ENCODE measurements around the gene GTF2E1.
"Not testable (repeated sequence)": the region's sequence is repeated elsewhere in the genome, so short reads cannot be mapped to it uniquely, and the experiment has no call there.

The GTF2E1 gene

DNA sequence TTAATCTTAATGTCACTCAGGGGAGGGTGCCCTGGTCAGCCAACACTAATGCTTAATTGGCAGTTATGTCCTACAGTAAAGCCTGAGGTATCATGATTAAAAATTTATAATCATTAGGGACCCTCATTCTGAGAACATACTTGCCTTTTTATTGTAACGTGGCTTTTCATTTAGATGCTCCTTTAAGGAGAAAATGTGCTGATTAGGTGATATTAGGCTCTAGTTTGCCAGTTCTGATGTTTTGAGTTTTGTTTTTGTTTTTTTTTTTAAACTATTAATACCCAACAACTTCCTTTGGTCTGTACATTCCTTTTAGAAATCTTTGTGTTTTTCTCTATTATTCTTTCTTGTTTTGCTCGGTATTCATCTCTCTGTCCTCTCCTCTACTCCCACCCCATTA is 10.3 kb downstream of the GTF2E1 start:
- no peak for DNase-seq (ENCODE audit: insufficient read length, low spot score)

DNA sequence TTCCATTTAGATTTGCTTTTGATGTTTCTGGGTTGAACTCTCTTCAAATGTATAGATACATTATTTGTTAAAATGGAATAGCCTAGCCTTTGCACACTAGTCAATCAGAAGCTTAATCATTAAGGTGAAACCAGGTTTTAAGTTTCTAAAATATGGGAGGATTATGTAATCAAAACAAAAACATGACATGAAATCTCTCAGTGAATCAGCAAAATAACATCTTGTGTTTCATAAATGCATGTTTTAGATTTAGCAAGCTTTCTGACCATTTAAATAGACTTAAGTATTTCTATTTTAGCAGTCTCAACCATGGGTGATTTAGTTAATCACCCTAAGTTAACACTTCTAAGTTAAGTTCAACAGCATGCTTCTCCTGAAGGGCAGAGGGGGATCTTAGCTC is 11.3 kb downstream of the GTF2E1 start:
- no peak for FAIRE-seq
- DNase-seq (ENCODE audit: insufficient read length, low spot score): no peak

More for the DNA sequence above, 10.3 kb downstream of the GTF2E1 start:
- no peak for FAIRE-seq

DNA sequence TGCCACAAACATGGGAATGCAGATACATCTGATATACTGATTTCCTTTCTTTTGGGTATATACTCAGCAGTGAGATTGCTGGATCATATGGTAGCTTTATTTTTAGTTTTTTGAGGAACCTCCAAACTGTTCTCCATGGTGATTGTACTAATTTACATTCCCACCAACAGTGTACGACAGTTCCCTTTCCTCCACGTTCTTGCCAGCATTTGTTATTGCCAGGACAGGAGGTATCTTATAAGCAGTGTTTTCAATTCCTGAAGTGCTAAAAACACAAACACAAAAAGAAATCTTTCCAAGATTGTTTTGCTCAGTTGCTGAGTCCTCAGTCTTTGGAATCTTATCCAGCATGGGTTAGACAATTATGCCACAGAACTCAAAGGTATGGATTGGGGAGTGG is 13.5 kb downstream of the GTF2E1 start:
- FAIRE-seq (no peak), DNase-seq (ENCODE audit: insufficient read length, low spot score) (no peak)

DNA sequence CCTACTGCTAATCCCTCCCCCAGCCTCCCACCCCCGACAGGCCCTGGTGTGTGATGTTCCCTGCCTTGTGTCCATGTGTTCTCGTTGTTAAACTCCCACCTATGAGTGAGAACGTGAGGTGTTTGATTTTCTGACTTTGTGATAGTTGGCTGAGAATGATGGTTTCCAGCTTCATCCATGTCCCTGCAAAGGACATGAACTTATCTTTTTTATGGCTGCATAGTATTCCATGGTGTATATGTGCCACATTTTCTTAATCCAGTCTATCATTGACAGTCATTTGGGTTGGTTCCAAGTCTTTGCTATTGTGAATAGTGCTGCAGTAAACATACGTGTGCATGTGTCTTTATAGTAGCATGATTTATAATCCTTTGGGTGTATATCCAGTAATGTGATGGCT is 16.0 kb downstream of the GTF2E1 start:
- not testable (repeated sequence) for DNase-seq (ENCODE audit: insufficient read length, low spot score); FAIRE-seq

DNA sequence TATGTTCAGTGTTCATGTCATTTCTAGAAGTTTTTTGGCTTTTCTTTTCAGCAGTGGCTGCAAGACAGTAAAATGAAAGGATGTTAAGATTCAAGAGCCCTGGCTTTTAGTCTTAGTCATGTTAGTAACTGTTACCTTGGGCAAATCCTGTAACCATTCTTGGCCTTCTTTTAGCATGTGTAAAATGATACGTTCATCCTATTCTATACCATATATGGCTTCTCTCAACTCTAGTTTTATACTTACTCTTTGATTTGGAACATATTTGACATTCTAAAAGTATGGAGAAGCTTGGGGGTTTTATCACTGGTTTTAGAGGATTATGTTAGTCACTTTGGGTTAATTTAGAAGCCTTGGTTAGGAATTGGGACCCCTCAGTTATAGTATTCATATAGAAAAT is 20.1 kb downstream of the GTF2E1 start:
- peak; percentile 44 for FAIRE-seq

DNA sequence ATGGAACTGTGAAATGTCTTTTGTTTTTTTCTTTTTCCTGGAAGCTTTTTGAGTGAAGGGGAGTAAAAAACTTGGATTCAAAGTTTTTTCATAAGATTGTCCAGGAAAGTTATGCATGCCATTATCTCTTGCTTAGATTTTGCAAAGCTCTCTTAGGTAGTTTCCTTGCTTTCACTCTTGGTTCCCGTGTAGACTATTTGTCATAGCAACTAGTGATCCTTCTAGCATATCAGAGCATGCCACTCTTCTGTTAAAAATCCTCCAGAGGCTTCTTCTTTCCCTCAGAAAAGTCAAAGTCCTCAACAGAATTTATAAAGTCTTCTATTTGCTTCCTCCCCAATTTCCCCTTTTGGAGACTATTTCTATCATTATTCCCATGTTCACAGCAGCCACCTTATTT is 21.1 kb downstream of the GTF2E1 start:
- DNase-seq (ENCODE audit: insufficient read length, low spot score) (no peak), FAIRE-seq (no peak)

More for the DNA sequence above, 20.1 kb downstream of the GTF2E1 start:
- DNase-seq (ENCODE audit: insufficient read length, low spot score): no peak

DNA sequence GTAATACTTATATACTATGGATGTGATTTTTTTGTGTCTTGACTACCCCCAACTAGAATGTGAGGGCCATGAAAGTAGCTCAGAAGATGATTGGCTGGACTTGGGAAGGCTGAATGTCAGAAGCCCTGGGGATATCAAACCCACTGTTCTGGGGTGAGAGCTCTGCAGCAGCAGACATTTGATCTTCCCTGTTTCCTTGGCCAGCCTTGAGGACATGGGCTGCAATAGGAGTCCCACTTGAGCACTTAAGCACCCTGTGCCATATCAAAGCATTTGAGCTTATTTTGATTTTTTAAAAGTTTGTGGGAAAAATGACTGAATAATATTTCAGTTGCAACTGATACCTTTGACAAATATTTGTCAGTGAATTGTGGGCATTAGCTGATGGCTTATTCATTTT is 21.7 kb downstream of the GTF2E1 start:
- DNase-seq (ENCODE audit: insufficient read length, low spot score): no peak
- FAIRE-seq: peak; percentile 33

DNA sequence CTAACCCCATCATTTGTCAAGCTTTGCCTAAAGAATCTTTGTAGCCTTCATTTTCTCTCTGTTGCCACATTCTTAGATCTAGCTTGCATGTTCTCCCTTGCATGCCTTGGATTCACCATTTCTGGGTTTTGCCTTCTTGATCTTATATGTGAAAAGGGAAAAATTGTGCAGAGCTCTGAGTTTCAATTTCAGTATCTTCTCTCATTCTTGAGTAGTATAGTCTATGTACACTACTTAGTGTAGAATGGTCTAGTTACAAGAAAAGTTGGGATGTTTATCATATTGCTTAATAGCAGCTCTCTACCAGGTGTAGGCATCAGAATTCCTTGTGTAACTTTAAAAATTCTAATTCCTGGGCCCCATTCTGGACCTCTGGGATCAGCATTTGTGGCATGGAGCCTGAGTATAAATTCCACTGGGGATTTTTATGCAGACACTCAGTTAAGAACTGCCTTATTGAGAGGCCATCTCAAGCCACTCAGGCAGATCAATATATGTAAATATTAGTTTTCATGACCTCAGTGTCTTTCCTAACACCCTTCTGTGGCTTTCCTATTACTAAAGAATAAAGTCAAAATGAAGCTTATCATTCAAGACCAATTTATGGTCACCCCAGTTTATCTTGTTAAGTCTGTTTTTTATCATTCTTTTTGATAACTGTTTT is 23.4 kb downstream of the GTF2E1 start:
- FAIRE-seq (peak; percentile 88), DNase-seq (ENCODE audit: insufficient read length, low spot score) (no peak)

DNA sequence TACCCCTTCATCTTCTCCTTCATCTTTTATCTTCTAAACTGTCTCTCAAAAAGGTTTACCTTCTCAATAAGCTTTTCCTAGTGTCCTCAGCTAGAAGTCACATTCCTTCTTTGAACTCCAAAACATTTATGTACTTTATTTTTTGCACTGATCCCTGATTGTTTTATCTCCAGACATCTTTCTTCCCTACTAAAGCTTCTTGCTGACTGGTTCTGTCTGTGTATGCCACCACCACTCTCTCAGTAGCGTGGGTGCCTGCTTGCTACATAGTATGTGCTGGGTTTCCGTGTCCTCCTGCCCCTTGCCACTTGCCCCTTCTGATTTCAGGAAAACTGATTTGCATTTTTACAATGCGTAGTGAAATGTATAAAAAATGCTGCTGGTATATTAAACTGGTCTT is 24.0 kb downstream of the GTF2E1 start:
- no peak for FAIRE-seq
- DNase-seq (ENCODE audit: insufficient read length, low spot score): no peak

DNA sequence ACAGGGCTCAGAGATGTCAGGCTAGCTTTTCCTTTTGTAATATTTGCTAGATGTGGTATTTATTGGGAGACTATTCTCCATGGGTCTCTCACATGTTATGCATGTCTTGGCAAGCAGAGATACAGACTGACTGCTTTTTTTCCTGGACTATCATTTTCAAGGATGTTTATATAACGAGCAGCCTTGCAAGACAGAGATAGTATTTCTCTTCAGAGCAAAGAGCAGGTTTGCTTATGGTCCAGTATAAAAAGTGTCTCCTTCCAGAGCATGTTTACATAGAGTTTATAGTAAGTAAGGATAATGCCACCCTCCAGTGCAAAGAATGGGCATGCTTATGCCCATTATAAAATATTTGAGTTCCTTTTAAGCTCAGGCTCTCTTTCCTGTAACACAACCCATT is 24.6 kb downstream of the GTF2E1 start:
- DNase-seq (ENCODE audit: insufficient read length, low spot score) (no peak), FAIRE-seq (no peak)

DNA sequence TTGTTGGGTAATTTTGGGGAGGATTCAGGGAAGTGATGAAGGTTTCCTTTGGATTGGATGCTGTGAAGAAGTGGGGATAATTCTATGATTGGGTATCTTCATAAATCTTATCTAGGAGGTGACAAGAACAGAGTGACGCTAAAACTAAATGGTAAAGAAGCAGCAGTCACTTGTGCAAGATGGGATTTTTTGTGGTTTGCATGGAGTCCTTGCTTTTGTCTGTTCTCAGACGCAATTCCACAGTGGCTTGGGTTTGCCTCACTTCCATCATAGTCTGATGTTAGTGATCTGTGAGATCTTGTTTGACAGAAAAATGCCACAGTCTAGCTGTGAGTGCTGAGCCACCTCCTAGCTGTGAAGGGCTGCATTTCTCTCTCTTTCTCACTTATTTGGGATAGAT is 26.9 kb downstream of the GTF2E1 start:
- no peak for DNase-seq (ENCODE audit: insufficient read length, low spot score)
- FAIRE-seq: no peak

DNA sequence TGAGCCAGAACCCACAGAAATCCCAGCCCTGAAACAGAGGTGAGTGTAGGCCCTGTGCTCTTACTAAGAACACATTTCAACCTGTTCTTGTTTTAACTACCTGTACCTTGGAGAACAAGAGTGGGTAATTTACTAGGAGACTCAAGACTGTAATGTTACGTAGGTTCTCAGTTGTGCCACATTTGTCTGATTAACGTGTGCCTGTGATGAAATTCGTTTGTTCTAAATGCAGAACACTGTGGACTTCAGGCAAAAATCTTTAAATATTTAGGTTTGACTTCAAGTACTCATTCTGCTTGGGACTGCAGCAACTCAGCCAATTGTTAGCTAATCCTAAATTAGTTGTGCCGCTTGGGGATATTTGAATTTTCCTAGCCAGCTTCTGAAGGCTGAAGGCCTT is 28.3 kb downstream of the GTF2E1 start:
- DNase-seq (ENCODE audit: insufficient read length, low spot score) (no peak), FAIRE-seq (peak; percentile 66)

DNA sequence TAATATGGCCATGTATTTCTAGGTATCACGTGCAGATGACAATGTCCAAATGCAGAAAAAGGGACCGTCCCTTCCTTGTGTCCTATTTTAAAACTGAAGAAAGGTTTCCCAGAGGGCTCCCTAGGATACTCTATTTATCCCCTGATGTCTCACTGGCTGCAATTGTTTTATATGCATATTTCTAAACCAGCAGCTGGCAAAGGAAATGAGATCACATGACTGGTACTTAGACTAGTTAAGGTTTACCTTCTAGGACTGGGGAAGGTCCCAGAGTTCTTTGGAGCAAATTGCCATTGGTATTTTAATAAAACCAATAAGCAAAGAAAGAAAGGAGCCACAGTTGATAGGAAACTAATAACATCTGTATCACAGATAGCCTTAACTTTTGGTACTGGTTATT is 29.5 kb downstream of the GTF2E1 start:
- peak; percentile 37 for FAIRE-seq
- DNase-seq (ENCODE audit: insufficient read length, low spot score): no peak

DNA sequence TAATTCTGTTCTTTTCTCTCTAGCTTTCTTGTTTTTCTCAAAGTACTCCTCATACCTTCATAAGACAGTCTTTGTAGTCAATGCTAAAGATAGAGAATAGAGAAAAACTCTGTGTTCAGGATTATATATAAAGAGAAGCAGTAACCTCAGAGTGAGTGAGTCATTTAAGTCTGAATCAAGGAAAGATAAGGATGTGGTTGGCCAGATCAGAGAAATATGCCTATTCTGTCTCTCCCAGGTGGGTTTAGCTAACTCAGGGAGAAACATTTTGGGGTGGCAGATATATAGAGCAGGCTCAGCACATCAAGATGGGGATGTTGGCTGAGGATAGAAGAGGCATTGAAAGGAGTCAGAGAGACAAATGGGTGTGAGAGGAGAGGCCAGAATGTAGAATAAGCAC is 31.4 kb downstream of the GTF2E1 start:
- FAIRE-seq (no peak), DNase-seq (ENCODE audit: insufficient read length, low spot score) (no peak)

DNA sequence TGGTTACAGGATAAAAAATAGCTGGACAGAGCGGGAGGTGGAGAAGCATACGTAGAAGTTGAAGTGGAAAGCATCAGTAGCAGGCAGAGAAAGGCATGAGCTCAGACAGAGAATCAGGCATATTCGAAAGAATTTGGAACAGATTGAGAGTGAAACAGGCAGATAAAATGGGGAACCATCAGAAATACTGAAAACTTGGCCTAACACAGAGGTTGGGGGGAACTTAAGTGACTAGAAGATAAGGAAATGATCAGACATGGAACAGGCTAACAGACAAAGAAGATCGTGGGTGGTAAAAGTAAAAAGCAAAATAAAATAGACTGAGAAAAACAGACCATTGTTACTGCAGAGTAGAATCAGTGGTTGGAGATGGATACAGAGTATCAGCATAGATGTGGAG is 32.9 kb downstream of the GTF2E1 start:
- DNase-seq (ENCODE audit: insufficient read length, low spot score) (no peak), FAIRE-seq (no peak)

DNA sequence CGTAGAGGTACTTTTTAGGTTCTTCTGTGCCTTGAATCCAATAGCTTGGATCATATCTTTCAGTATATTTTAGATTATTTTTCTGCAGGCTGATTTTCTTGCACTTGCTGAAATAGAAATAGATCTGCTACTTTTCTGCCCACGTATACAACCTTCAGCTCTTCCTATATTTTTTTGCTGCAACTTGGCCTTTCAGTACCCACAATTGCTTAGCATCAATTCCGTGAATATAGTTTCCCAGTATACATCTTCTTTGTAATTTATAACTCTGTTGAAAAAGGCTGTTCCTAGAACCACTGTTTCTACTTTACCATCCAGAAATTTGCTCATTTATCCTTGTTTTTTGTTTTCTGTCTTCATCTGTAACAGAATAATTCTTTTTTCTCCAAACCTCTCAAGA is 36.2 kb downstream of the GTF2E1 start:
- no peak for DNase-seq (ENCODE audit: insufficient read length, low spot score)

DNA sequence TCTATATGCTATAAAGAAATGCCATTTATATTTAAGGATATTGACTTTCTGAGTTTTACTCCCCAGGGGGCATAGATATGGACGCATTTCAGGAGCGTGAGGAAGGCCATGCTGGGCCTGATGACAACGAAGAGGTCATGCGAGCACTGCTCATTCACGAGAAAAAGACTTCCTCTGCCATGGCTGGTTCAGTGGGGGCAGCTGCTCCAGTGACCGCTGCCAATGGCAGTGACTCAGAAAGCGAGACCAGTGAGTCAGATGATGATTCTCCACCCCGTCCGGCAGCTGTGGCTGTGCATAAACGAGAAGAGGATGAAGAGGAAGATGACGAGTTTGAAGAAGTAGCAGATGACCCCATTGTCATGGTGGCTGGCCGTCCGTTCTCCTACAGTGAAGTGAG is 38.4 kb downstream of the GTF2E1 start:
- peak; percentile 91 for FAIRE-seq
- DNase-seq (ENCODE audit: insufficient read length, low spot score): peak; percentile 12

More for the DNA sequence above, 36.2 kb downstream of the GTF2E1 start:
- no peak for FAIRE-seq

DNA sequence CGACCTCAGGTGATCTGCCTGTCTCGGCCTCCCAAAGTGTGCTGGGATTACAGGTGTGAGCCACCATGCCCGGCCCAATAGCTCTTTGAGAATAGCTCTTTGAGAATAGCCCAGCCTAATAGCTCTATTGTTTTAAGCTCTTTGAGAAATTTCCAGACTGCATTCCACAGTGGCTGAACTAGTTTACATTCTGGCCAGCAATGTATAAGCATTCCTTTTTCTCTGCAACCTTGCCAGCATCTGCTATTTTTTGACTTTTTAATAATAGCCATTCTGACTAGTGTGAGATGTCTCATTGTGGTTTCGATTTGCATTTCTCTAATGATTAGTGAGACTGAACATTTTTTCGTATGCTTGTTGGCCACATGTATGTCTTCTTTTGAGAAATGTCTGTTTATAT is 43.3 kb downstream of the GTF2E1 start:
- peak; percentile 80 for FAIRE-seq
- DNase-seq (ENCODE audit: insufficient read length, low spot score): not testable (repeated sequence)

DNA sequence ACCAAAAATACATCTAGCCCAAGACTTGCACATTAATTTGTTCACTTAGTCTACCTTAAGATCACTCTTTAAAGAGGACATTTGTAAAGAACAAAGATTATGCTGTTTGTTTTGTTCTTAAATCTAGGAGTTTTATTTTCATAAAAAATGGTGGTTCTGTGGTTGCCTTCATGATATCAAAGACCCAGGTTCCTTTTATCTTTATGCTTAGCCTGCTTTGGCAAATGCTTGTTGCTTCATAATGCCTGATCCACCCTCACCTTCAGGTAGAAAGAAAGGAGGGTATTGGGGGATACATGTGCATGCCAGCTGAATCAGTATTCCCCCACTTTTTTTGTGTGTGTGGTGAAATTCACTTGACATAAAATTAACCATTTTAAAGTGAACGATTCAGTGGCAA is 48.5 kb downstream of the GTF2E1 start:
- DNase-seq (ENCODE audit: insufficient read length, low spot score): no peak
- no peak for FAIRE-seq

DNA sequence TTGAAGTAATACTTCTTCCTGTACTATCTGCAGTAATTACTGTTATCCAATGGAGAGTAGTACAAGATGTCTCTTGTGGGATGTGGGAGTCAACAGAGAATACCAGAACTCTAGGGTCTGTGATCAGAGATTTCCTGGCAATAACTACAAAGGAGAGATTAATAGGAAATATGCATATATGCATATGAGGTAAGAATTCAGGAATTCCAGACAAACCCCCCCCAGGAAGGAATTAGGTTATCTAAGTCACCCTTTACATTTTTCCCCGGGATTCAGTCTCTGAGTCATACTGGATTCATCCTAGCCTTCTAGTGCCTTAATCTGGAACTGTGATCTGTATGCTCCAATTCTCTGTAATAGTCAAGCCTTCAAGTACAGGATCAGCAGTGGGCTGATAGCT is 49.4 kb downstream of the GTF2E1 start:
- FAIRE-seq (no peak), DNase-seq (ENCODE audit: insufficient read length, low spot score) (no peak)

DNA sequence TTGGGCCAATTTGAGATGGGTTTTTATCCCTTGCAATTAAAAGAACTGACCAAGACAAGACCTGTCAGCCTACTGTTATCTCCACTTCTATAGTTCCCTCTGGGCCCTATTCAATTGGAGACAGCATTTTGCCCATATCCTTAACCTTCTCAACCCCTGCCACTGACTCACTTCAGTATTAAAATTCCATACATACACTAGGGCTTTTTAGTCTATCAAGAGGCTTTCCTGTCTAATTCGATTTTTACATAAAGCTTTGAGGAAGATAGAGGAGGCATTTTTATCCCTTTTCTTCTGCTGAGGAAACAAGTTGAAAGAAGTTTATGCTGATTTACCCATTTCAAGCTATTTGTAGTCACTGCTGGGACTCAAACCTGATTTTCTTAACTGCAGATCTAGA is 51.1 kb downstream of the GTF2E1 start:
- FAIRE-seq (no peak), DNase-seq (ENCODE audit: insufficient read length, low spot score) (no peak)

DNA sequence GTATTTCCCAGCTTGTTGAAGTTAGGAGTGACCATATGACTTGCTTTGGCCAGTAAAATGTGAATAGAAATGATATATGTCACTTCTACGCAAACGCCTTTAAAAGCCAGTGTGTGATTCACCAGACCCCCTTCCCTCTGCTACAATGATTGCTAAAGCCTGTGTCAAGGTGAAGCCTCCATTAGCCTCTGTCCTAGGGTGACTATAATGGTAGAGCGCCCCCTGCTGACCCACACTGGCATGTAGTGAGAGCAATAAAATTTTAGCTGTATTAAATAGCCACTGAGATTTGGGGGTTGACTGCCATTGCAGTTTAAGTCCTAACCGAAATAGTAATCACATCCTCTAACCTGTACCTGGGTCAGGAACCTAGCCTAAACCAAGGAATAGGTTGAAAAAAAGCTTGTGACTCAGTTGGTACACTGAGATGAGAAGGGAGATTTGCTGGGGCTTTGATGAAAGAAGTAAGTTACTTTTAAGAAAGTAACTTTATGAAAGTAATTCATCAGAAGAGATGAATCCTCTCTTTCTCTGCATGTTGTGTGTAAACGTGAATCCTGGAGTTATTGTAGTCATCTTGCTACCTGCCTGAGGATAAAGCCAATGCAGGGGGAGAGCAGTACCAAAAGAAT is 52.6 kb downstream of the GTF2E1 start:
- peak; percentile 93 for FAIRE-seq
- peak; percentile 10 for DNase-seq (ENCODE audit: insufficient read length, low spot score)

DNA sequence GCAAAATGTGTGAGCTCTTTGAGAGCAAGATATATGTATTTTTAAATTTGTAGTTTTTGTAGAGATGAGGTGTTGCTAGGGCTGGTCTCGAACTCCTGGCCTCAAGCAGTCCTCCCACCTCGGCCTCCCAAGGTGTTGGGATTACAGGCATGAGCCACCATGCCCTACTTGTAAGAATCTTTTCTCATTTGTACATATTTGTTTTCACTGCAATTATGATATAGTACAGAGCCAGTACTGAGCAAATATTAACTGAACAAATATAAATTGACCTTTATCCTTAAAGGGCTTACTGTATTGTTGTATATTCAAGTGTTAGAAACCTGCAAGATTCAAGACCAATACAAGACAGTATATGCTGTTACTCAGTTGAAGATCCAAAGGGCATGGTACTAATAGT is 53.4 kb downstream of the GTF2E1 start:
- DNase-seq (ENCODE audit: insufficient read length, low spot score): no peak
- no peak for FAIRE-seq

All from GM19239 (cell line).